NCI-H345 (cell line): ENCODE data around the gene WDR59.
A peak's percentile ranks its signal among the peaks of the same experiment; 100 is the strongest.
"Not testable (repeated sequence)": the region's sequence is repeated elsewhere in the genome, so short reads cannot be mapped to it uniquely, and the experiment has no call there.

ENCODE experiments used
- DNase-seq: peaks from one replicate; lab custom pipeline; 2025; lab: John Stamatoyannopoulos, UW

Gene WDR59, protein sequence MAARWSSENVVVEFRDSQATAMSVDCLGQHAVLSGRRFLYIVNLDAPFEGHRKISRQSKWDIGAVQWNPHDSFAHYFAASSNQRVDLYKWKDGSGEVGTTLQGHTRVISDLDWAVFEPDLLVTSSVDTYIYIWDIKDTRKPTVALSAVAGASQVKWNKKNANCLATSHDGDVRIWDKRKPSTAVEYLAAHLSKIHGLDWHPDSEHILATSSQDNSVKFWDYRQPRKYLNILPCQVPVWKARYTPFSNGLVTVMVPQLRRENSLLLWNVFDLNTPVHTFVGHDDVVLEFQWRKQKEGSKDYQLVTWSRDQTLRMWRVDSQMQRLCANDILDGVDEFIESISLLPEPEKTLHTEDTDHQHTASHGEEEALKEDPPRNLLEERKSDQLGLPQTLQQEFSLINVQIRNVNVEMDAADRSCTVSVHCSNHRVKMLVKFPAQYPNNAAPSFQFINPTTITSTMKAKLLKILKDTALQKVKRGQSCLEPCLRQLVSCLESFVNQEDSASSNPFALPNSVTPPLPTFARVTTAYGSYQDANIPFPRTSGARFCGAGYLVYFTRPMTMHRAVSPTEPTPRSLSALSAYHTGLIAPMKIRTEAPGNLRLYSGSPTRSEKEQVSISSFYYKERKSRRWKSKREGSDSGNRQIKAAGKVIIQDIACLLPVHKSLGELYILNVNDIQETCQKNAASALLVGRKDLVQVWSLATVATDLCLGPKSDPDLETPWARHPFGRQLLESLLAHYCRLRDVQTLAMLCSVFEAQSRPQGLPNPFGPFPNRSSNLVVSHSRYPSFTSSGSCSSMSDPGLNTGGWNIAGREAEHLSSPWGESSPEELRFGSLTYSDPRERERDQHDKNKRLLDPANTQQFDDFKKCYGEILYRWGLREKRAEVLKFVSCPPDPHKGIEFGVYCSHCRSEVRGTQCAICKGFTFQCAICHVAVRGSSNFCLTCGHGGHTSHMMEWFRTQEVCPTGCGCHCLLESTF

DNA sequence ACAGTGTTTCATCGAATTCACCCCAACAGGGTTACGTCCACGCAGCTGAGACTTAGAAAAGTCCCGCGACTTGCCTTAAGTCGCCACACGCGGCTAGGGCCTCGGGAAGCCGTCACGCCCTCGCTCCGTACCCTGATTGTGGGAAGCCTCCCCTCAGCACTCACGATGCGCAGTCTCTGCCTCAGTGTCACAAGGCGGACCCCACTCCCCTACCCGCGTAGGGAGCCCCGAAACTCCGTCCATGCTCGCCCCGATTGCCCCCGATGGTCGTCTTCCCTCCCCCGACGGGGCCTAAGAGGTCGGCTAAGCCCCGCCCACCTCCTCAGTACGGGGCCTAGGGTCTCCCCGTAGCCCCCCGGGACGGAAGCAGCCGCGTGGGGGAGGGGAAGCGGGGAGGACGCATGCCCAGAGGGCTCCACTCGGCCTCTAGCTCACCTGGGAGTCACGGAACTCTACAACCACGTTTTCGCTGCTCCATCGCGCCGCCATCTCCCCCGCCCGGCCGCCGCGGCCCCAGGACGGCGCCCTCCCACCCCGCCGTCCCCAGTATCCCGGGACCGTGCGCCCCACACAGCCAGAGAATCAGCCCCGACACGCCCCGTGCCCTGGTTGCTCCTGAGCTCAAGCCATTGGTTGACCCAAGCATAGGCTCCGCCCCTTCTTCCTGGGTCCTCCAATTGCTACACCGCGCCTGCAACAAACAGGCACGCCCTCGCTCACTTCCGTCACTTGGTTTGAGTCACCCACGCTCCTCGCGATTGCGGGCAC is at the start of gene WDR59:
WDR59 (minus strand) TSS at position 595 of the 768 bp plus-strand sequence; CDS start at position 489, 106 bp downstream.
- DNase-seq: peak; percentile 98

DNA sequence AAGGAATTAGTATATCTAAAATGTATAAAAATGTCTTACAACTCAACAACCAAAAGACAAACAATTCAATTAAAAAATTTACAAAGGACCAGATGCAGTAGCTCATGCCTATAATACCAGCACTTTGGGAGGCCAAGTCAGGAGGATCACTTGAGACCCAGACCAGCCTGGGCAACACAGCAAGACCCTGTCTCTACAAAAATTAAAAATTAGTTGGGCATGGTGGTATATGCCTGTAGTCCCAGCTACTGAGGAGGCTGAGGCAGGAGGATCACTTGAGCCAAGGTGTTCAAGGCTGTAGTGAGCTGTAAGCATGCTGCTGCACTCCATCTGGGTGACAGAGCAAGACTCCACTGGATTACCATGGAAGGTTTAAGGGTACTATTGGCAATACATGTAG is 47.7 kb upstream of the WDR59 start:
- DNase-seq: no peak

DNA sequence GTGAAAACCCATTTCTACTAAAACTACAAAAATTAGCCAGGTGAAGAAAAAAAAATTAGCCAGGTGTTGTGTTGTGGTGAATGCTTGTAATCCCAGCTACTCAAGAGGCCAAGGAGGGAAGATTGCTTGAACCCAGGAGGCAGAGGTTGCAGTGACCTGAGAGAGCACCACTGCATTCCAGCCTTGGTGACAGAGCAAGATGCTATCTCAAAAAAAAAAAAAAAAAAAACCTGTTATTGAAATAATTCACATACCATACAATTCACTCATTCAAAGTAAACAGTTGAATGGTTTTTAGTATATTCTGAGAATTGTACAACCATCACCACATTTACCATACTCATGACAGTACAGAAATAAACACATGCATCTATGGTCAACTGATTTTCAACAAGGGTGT is 44.9 kb upstream of the WDR59 start:
- DNase-seq: no peak

DNA sequence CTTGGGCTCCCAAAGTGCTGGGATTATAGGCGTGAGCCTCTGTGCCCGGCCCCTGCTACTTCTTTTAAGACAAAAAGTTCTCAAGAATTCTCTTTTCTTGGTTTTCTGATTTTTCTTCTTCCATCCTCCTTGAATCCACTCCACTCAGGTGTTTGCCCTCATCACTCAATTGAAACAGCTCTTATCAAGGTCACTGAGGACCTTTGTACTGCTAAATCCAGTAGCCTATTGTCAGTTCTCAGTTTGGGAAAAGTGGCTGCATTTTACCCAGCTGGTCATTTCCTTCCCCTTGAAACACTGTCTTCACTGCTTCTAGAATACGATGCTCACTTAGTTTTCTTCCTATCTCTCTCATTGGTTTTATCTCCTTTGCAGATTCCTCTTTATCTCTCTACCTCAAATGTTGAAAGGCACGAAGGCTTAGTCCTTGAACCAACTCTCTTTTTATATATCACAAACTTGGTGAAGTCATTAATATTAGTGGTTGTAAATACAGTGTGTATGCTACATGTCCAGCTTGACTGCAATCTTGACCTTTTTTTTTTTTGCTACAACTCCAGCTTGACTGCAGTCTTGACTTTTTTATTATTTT is 43.7 kb upstream of the WDR59 start:
- DNase-seq: no peak

DNA sequence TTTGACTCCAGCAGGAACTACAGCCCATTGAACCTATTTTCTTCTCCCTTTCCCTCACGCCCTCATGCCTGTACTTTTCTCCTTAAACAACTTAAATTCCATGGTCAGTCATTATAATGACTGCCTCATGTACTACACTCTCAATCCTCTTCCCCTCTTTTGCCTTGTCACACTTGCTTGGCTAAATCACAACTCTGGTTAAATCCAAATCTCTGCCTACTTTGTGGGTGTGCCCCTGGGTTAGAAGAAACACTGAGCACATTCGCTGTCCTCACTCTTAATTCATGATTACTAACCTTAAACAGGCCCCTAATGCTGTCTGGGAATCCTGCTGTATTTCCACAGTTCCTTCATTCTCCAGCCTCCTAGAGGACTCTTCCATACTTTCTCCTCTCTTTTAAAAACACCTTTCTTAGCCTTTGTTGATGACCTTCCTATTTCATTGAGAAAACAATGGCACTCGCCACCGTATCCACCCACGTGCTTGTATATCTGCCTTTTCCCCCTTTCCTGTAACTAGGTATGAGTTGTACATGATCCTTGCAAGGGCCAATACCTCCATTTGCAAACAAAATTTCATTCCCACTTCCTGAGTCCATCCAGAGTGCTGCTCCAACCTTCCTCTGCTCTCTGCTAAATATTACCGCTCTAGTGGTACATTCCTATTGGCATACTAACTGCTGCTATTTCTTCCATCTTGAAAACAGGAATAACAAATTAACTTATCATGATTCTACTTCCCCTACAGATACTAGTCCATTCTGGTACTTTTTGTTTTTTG is 42.8 kb upstream of the WDR59 start:
- DNase-seq: no peak

DNA sequence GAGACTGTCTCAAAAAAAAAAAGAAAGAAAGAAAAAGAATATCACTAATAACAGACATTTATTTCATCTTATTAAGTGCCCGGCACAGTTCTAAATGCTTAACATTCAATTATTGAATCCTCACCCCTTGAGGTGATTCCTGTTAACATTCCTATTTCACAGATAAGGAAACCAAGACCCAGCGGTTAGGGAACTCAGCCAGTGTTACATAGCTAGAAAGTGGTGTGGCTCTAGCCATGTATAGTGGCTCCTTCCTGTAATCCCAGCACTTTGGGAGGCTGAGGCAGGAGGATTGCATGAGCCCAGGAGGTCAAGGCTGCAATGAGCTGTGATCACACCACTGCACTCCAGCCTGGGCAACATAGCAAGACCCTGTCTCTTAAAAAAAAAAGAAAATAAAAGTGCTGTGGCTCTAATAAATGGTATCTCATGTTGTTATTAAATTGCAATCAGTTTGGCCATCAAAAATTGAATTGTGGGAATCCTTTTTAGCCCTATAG is 42.0 kb upstream of the WDR59 start:
- DNase-seq: no peak

DNA sequence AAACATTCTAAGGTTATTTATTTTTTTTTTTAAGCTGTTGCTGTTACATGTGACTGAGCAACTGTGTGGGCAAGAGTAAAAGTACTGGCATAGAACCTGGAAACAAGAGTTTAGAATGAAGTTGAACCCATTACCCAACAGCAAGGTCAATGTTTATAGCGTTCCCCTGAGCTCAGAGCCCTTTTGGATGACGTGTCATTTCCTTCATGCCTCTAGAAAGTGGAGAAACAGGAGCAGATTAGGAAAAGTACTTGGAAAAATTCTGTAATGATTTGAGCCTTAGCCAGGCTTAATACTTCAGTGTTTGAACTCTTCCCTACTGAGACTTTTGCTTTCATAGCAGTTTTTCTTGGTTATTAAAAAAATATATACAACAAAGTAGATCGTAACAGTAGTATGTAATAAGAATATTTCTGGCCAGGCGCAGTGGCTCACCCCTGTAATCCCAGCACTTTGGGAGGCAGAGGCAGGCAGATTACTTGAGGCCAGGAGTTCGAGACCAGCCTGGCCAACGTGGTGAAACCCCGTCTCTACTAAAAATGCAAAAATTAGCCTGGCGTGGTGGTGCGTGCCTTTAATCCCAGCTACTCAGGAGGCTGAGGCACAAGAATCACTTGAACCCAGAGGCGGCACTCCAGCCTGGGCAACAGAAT is 41.4 kb upstream of the WDR59 start:
- DNase-seq: not testable (repeated sequence)

DNA sequence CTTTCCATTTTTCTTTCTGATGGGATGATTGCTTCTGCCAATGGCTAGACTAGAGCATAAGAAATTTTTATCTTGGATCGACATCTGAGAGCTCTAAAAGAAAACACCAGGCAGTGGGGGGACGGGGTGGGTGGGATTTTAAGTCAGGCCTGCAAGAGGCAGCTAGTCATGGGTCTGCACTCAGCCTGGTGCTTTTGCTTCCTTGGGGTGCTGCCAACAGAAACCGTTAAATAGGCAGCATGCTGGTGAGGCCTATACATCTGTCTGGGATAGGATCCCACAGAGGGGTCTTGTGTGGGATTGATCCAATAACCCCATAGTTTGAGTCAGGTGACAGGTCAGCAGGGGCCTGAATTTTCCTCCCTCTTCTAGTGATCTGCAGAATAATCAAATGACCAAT is 40.8 kb upstream of the WDR59 start:
- no peak for DNase-seq

DNA sequence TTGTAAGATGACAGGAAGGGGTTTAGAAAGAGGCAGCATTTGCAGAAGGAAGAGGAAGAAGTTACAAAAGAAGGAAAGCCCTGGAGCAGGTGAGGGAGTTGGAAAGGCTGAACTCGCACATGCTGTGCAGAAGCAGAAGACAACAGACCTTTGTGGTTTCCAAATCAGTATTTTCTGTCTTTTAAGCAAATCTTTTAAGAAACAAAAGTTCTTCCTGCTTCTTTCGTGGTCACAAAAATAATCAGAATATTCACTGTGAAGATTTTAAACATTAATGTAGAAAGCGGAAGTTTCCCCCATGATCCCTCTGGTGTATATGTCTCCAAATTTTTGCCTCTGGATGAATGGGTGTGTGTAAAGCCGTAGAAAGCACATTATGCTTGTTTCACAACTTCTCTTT is 39.7 kb upstream of the WDR59 start:
- DNase-seq: no peak

DNA sequence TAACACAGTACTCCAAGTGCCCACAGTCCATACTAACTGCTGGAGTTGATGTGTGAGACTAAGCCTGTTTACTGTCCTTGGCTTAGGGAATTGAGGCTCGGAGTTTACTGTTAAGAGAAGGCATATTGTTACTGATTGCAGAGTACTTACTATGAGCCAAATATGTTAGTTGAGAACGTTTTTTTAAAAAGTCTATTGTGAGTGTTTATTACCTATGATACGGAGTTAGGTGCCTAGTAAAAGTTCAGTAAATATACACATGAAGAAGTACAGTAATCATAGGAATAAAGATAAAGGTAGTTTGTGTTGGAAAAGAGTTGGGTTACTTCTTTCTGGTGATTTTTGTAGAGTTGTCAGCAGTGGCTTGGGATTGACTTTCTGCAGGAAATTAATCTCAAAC is 39.3 kb upstream of the WDR59 start:
- no peak for DNase-seq

DNA sequence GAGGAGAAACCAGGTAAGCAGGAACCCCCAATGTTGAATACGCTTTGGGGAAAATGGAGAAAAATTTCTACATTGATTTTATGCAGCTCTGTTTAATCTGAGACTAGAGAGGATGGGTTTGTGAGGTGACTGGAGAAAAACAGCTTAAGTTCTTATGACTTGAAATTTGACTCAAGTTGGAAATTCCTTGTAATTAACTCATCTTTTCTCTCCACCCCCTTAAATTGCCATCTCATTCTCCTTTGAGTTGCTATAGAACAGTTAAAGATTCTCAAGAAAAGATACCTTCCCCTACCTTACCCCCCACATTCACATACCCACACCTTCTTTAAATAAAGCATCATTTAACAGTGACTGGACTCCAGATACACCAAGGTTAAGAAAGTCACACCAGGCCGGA is 38.1 kb upstream of the WDR59 start:
- DNase-seq: no peak

DNA sequence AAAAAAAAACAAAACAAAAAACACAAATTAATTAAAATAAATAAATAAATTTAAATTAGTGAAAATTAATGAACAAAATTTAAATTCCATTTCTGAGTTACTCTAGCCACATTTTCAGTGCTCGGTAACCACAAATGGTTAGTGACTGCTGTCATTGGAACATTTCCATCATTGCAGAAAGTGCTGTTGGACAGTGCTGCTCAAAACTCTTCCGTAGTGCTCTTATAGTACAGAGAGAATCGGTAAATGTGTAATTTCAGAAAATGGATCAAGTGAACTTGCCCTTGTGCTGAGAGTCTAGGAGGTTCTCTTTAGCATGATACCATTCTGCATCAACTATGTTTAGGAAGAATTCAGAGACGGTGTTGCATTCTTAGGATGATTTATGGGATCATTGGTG is 37.6 kb upstream of the WDR59 start:
- DNase-seq: no peak

DNA sequence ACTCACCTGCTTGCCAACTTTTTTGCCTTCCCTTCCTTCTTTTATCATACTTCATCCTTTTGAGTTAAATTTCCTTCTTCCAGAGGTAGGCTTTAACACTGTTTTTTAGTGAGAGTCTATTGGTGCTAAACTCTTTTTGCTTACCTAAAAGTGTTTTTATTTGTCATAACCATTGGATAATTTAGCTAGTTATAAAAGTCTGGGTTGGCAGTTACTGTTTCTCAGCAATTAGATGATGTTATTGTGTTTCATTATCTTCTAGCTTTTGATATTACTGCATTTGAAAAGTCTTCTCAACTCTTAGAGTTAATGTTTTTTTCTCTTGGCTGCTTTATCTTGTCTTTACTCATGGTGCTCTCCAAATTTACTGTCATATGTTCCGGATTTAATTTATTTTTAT is 36.5 kb upstream of the WDR59 start:
- no peak for DNase-seq

DNA sequence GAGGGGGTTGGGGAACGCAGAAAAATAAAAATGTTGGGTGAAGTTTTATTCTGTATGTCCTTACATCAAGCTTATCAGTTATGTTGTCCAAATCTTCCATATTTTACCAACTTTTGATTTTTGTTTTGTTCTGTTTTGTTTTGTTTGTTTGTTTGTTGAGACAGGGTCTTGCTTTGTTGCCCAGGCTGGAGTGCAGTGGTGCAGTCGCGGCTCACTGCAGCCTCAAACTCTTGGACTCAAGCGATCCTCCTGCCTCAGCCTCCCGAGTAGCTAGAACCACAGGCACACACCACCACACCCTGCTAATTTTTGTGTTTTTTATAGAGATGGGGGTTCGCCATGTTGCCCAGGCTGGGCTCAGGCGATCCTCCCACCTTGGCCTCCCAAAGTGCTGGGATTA is 34.7 kb upstream of the WDR59 start:
- no peak for DNase-seq

DNA sequence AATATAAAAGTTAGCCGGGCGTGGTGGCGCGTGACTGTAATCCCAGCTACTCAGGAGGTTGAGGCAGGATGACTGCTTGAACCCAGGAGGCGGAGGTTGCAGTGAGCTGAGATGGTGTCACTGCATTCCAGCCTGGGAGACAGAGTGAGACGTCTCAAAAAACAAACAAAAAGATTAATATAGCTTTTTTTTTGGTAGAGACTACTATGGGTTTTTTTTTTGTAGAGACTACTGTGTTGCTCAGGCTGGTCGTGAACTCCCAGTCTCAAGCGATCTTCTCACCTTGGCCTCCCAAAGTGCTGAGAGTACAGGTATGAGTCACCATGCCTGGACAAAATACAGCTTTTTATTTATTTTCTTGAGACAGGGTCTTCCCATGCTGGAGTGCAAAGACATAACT is 34.1 kb upstream of the WDR59 start:
- no peak for DNase-seq

DNA sequence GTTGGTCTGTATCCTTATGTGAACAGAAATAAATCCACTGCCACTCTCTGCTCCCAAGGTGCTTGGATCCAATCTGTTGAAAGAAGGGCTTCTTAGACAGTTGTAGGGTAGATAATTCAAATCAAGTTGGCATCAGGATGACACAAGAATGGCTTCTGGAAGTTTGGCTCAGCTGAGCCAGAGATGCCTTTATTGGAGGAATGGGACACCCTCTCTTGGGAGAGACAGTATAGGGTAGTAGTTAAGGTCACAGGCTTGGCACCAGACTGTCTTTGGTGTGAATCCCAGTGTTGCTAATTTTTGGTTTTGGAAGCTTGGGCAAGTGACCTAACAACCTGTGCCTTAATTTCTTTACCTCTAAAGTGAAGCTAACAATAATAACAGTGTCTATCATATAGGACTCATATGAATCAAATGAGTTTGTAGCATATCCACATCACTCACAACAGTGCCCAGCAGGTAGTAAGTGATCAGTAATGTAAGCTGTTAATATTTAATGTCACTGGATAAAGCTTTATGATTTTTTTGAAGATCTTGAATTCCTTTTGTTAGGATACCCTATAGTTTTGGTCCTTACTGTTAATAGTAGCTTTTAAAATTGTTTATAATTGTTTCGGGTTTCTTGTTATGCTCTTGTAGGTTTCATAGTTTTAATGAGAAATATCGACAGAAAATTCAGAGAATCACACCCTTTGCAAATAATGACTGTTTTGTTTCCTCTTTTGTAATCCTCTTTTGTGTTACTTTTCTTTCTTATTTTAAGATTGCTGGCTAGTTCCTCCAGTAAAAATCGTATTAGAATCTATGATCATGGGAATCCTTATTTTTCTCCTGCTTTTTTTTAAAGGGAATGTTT is 33.0 kb upstream of the WDR59 start:
- DNase-seq: no peak

DNA sequence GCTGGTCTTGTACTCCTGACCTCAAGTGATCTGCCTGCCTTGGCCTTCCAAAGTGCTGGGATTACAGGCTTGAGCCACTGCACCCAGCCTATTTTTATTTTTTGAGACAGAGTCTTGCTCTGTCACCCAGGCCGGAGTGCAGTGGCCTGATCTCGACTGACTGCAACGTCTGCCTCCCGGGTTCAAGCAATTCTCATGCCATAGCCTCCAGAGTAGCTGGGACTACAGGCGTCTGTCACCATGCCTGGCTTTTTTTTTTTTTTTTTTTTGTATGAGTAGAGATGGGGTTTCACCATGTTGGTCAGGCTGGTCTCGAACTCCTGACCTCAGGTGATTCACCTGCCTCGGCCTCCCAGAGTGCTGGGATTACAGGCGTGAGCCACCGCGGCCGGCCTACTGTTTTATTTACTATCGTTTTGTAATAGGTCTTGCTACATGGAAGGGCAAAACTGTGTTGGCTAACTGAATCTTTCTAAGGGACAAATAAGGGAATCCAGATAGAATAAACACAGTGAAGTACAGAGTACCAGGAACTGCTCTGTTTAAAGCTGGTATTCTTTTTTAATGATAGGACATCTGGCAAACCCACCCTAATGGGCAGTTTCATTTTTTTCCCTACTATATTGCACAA is 31.6 kb upstream of the WDR59 start:
- DNase-seq: not testable (repeated sequence)

DNA sequence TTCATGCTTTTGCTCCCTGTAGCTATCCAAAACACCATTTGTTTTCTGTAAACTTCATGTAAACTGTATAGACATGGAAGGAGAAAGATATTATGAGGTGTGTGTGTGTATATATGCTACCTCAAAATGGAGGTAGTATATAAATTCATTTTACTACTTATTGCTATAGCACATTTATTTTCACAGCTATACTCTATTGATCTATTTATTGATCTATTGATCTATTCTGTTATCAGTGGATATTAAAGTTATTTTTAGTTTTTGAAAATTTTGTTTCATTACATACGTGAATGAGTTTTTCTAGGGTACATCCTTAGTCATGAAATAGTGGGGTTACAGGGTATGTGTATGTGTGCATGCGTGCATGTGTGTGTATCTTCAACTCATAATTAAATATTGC is 29.4 kb upstream of the WDR59 start:
- DNase-seq: no peak

DNA sequence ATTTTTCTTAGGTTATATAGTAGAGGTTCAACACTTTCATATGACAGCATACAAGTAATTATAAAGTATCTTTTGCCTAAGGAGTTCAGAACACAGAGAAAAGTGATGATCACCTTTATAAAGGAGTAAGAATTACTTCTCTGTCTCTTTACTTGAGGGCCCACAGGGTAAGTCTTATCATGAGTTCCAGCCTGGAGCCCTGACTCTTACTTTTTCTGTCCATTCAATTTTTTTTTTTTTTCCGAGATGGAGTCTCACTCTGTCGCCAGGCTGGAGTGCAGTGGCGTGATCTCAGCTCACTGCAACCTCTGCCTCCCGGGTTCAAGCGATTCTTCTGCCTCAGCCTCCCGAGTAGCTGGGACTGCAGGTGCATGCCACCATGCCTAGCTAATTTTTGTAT is 28.2 kb upstream of the WDR59 start:
- not testable (repeated sequence) for DNase-seq
